H1 (cell line): ENCODE data around the gene PREX1.
"Not testable (repeated sequence)": the region's sequence is repeated elsewhere in the genome, so short reads cannot be mapped to it uniquely, and the experiment has no call there.

Experiments used
- CTCF ChIP-seq, 3 experiments: IDR thresholded peaks; 1 replicate in 2 of 3; 2 replicates in 1 of 3; pipeline versions ENCODE4 v1.5.1 to v1.6.1; 2011; ENCODE audit warnings: low read length in 3 of 3, mild to moderate bottlenecking in 3 of 3, inconsistent platforms in 2 of 3, low read depth in 1 of 3, moderate library complexity in 1 of 3; ENCODE audit not compliant: insufficient read depth in 1 of 3; ENCODE audit errors: control extremely low read depth in 1 of 3
- EP300 ChIP-seq, 2 experiments: IDR thresholded peaks; 1 replicate in 1 of 2; 2 replicates in 1 of 2; pipeline ENCODE4 v1.6.1; 2011 to 2012; ENCODE audit warnings: low read depth in 2 of 2, low read length in 2 of 2, mild to moderate bottlenecking in 2 of 2, borderline replicate concordance in 1 of 2, inconsistent platforms in 1 of 2, moderate library complexity in 1 of 2
- EZH2 ChIP-seq: fragments of 200-600 bp; sonication (generic); IDR thresholded peaks from 2 replicates; pipeline ENCODE4 v1.7.1; 2012; ENCODE audit warnings: low read depth, mild to moderate bottlenecking, moderate library complexity, low read length, inconsistent platforms; ENCODE audit not compliant: severe bottlenecking
- KDM1A ChIP-seq: fragments of 200-600, 300-600 bp; sonication (generic); IDR thresholded peaks from 2 replicates; pipeline ENCODE4 v1.7.1; 2016; ENCODE audit warnings: mild to moderate bottlenecking, low read length, borderline replicate concordance
- MAFK ChIP-seq: IDR thresholded peaks from 2 replicates; pipeline ENCODE4 v1.6.1; 2012; ENCODE audit warnings: low read depth, mild to moderate bottlenecking, improper control_type of control experiment, low read length
- MAX ChIP-seq: IDR thresholded peaks from 2 replicates; pipeline ENCODE4 v1.6.1; 2012; ENCODE audit warnings: inconsistent platforms
- POLR2A ChIP-seq, 2 experiments: IDR thresholded peaks; 1 replicate in 1 of 2; 2 replicates in 1 of 2; pipeline ENCODE4 v1.6.1; 2011; ENCODE audit warnings: low read depth in 2 of 2, low read length in 2 of 2, mild to moderate bottlenecking in 2 of 2; ENCODE audit errors: control extremely low read depth in 1 of 2
- POLR2AphosphoS5 ChIP-seq: IDR thresholded peaks from 2 replicates; pipeline ENCODE4 v1.6.1; 2011; ENCODE audit warnings: low read depth, low read length
- RAD21 ChIP-seq, 2 experiments: IDR thresholded peaks in 1 of 2; conservative IDR thresholded peaks in 1 of 2; 2 replicates each; pipeline ENCODE4 v1.6.1; 2011; ENCODE audit warnings: low read depth in 2 of 2, low read length in 2 of 2, improper control_type of control experiment in 1 of 2, inconsistent platforms in 1 of 2, mild to moderate bottlenecking in 1 of 2, moderate library complexity in 1 of 2
- SRF ChIP-seq: IDR thresholded peaks from 2 replicates; pipeline ENCODE4 v1.6.1; 2011; ENCODE audit warnings: mild to moderate bottlenecking, low read depth, low read length, moderate library complexity

- not testable (repeated sequence) for TF ChIP-seq CTCF (IDR thresholded peaks at IDR 0.05; ENCODE audit: control extremely low read depth in 1 of 3, insufficient read depth in 1 of 3, low read depth in 1 of 3, low read length in 3 of 3); KDM1A; POLR2A (IDR thresholded peaks at IDR 0.05; ENCODE audit: control extremely low read depth in 1 of 2, low read depth in 2 of 2, low read length in 2 of 2); EP300 (IDR thresholded peaks at IDR 0.05; ENCODE audit: borderline replicate concordance in 1 of 2, low read depth in 2 of 2, low read length in 2 of 2); SRF; RAD21 (IDR thresholded peaks at IDR 0.05 in 1 of 2, conservative IDR thresholded peaks at IDR 0.05 in 1 of 2; ENCODE audit: low read depth in 2 of 2, low read length in 2 of 2); MAFK; POLR2AphosphoS5; EZH2
- 0 out of 2 replicates have a peak, but pooled peaks have one; percentile 5 for TF ChIP-seq MAX
These were observed 1.3 kb downstream of the PREX1 start for GRCh38 chr20:48826480-48826879.
